Activated gamma-delta T cell treated with anti-CD3 and anti-CD28 coated beads, Interleukin-2, amount 50 U/mL, for 16 hours (primary cell): ENCODE measurements around the gene CD3D.
A peak's percentile ranks its signal among the peaks of the same experiment; 100 is the strongest.

Source experiments
- DNase-seq: peaks from one replicate; pipeline ENCODE4 v3.0.0-alpha.2; 2020; ENCODE audit warnings: low read depth

CD3D gene

GRCh38 chr11:118301600-118302195, 40.8 kb downstream of the CD3D start:
- no peak for DNase-seq

GRCh38 chr11:118295815-118296454, 46.6 kb downstream of the CD3D start:
- no peak for DNase-seq

- DNase-seq: no peak
Observed at GRCh38 chr11:118295199-118295598, 47.3 kb downstream of the CD3D start.

- DNase-seq: no peak
Observed at GRCh38 chr11:118294053-118294452, 48.5 kb downstream of the CD3D start.

- no peak for DNase-seq
Observed at GRCh38 chr11:118291477-118292135, 50.9 kb downstream of the CD3D start.

- peak; percentile 8 for DNase-seq
Observed at GRCh38 chr11:118290923-118291322, 51.6 kb downstream of the CD3D start.

- DNase-seq: no peak
Observed at GRCh38 chr11:118289401-118289800, 53.1 kb downstream of the CD3D start.
